ENCODE data around the gene MAPK7. TPM values are rescaled to one million over a fixed set of nuclear protein-coding genes. Genes with fewer than 3 reads are reported as not detected.
"Not testable (repeated sequence)": the region's sequence is repeated elsewhere in the genome, so short reads cannot be mapped to it uniquely, and the experiment has no call there.

The MAPK7 gene
- total RNA-seq, 1 experiment from 2014 or later, result 14.5 TPM

DNA sequence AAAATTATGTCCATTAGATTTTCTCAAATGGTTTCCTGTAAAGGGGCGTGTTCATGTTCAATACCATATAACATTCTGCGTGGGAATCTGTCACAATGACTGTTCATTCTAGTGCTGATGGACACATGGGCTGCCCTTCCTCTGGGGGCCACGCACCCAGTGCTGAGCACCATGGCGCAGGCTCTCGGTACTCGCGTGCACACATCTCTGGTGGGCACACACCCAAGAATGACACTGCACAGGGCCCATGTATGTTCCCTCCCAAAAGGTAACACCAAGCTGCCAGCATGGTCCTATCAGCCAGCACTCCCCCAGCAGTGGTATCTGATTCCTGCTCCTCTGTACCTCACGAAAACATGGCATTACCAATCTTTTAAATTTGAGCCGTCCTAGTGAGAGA lies 29.5 kb upstream of the MAPK7 start:
- POLR2A ChIA-PET, result interaction anchor here (0.7 kb wide), 2 partner anchors 11 to 419 kb away, joined by 3 read pairs; no protein-coding TSS in a partner anchor
- TF ChIP-seq, protein P1, sequence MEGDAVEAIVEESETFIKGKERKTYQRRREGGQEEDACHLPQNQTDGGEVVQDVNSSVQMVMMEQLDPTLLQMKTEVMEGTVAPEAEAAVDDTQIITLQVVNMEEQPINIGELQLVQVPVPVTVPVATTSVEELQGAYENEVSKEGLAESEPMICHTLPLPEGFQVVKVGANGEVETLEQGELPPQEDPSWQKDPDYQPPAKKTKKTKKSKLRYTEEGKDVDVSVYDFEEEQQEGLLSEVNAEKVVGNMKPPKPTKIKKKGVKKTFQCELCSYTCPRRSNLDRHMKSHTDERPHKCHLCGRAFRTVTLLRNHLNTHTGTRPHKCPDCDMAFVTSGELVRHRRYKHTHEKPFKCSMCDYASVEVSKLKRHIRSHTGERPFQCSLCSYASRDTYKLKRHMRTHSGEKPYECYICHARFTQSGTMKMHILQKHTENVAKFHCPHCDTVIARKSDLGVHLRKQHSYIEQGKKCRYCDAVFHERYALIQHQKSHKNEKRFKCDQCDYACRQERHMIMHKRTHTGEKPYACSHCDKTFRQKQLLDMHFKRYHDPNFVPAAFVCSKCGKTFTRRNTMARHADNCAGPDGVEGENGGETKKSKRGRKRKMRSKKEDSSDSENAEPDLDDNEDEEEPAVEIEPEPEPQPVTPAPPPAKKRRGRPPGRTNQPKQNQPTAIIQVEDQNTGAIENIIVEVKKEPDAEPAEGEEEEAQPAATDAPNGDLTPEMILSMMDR (IDR thresholded peaks at IDR 0.05; ENCODE audit: unreplicated experiment), result no peak
- no peak overlapping the region for H3K4me3 Mint-ChIP-seq (ENCODE audit: unreplicated experiment)
- no peak overlapping the region for H3K27ac Mint-ChIP-seq (ENCODE audit: low read depth, unreplicated experiment)
- no peaks in the 10 kb centered on the region for H3K27me3 Mint-ChIP-seq (ENCODE audit: insufficient read depth, unreplicated experiment)
- BruUV-seq (replicated peaks), result no TSS peak
- intact Hi-C loops (cut with micrococcal nuclease), result no loop called here
- CTCF ChIA-PET, result no interaction called here
- H3K4me1 Mint-ChIP-seq (ENCODE audit: insufficient read depth, unreplicated experiment), result peaks cover 11% of the 10 kb centered on the region
- DNase-seq (ENCODE audit: unreplicated experiment), result no peak
- peaks cover 8% of the 10 kb centered on the region for H3K36me3 Mint-ChIP-seq (ENCODE audit: insufficient read depth, unreplicated experiment)
- no peaks in the 10 kb centered on the region for H3K9me3 Mint-ChIP-seq (ENCODE audit: unreplicated experiment)

GRCh38 chr17:19353401-19353800 lies 24.9 kb upstream of the MAPK7 start:
- Mint-ChIP-seq H3K4me1 (ENCODE audit: insufficient read depth, unreplicated experiment) (peaks cover 14% of the 10 kb centered on the region), H3K36me3 (ENCODE audit: insufficient read depth, unreplicated experiment) (peaks cover 17% of the 10 kb centered on the region)
- DNase-seq (ENCODE audit: unreplicated experiment); BruUV-seq (replicated peaks); H3K9me3 Mint-ChIP-seq (ENCODE audit: unreplicated experiment); H3K27me3 Mint-ChIP-seq (ENCODE audit: insufficient read depth, unreplicated experiment); H3K4me3 Mint-ChIP-seq (ENCODE audit: unreplicated experiment); H3K27ac Mint-ChIP-seq (ENCODE audit: low read depth, unreplicated experiment); intact Hi-C loops (cut with micrococcal nuclease): not testable (repeated sequence)
- CTCF ChIA-PET, result interaction anchor here (1.3 to 1.9 kb wide), 3 partner anchors 9 to 94 kb away, joined by 3 to 9 read pairs (median 7); partner anchors contain the start of gene B9D1
- POLR2A ChIA-PET, result interaction anchor here (0.7 to 1.4 kb wide), 4 partner anchors 9 to 95 kb away, joined by 3 to 13 read pairs (median 3); partner anchors contain the start of gene B9D1

DNA sequence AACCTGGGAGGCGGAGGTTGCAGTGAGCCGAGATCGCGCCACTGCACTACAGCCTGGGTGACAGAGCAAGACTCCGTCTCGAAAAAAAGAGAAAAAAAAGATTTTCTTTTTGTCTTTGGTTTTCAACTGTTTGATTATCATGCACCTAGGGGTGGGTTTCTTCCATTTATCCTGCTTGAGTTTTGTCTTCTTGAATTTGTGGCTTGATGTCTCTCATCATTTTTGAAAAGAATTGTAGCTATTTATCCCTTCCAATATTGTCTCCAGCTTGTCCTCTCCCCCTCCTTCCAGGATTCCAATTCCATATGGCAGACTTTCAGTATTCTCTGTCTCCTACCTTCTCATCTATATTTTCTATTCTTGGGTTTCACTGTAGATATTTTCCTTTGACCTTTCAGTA lies 23.6 kb upstream of the MAPK7 start:
- no peak for DNase-seq (ENCODE audit: unreplicated experiment)
- TF ChIP-seq, protein P1 (IDR thresholded peaks at IDR 0.05; ENCODE audit: unreplicated experiment), result no peak
- POLR2A ChIA-PET, result interaction anchor here (0.7 to 1.4 kb wide), 5 partner anchors 8 to 27 kb away, joined by 3 to 13 read pairs (median 3); partner anchors contain the start of gene B9D1
- H3K4me1 Mint-ChIP-seq (ENCODE audit: insufficient read depth, unreplicated experiment), result peaks cover 14% of the 10 kb centered on the region
- H3K9me3 Mint-ChIP-seq (ENCODE audit: unreplicated experiment), result no peaks in the 10 kb centered on the region
- BruUV-seq (replicated peaks), result no TSS peak
- peaks cover 26% of the 10 kb centered on the region for H3K36me3 Mint-ChIP-seq (ENCODE audit: insufficient read depth, unreplicated experiment)
- intact Hi-C loops (cut with micrococcal nuclease), result no loop called here
- CTCF ChIA-PET, result interaction anchor here (1.1 to 1.9 kb wide), 4 partner anchors 8 to 411 kb away, joined by 3 to 9 read pairs (median 6); partner anchors contain the start of genes B9D1 and MAPK7
- no peaks in the 10 kb centered on the region for H3K27me3 Mint-ChIP-seq (ENCODE audit: insufficient read depth, unreplicated experiment)
- no peak overlapping the region for H3K4me3 Mint-ChIP-seq (ENCODE audit: unreplicated experiment)
- peak overlapping the region; percentile 64 for H3K27ac Mint-ChIP-seq (ENCODE audit: low read depth, unreplicated experiment)

DNA sequence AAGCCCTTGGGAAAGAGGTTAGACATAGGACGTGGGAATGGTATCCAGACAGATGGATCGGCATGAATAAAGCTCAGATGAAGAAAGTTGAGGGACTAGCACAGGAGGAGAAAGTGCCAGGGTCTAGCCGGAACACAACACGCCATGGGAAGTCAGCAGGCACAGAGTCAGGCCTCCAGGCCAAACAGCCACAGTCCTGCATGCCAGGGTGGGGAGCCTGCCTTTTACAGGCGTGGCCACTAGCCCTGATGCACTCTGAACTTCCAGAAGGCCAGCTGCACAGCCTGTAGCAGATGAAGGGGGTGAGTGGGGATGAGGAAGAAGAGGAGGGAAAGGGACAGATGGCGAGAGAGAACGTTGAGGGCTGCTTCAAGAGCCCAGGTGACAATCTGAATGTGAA lies 20.9 kb upstream of the MAPK7 start:
- Mint-ChIP-seq H3K27ac (ENCODE audit: low read depth, unreplicated experiment) (no peak overlapping the region), H3K27me3 (ENCODE audit: insufficient read depth, unreplicated experiment) (no peaks in the 10 kb centered on the region), H3K4me3 (ENCODE audit: unreplicated experiment) (no peak overlapping the region), H3K9me3 (ENCODE audit: unreplicated experiment) (no peaks in the 10 kb centered on the region), H3K36me3 (ENCODE audit: insufficient read depth, unreplicated experiment) (peaks cover 21% of the 10 kb centered on the region), H3K4me1 (ENCODE audit: insufficient read depth, unreplicated experiment) (peaks cover 22% of the 10 kb centered on the region)
- no TSS peak for BruUV-seq (replicated peaks)
- DNase-seq (ENCODE audit: unreplicated experiment), result no peak
- intact Hi-C loops (cut with micrococcal nuclease), result no loop called here
- POLR2A ChIA-PET, result no interaction called here
- CTCF ChIA-PET, result interaction anchor here (0.8 kb wide), 1 partner anchor 1459 kb away, joined by 3 read pairs; no protein-coding TSS in a partner anchor
- TF ChIP-seq, protein P1 (IDR thresholded peaks at IDR 0.05; ENCODE audit: unreplicated experiment), result no peak

All from MCF 10A (cell line).